ENCODE data around the gene NKD1.

The NKD1 gene

DNA sequence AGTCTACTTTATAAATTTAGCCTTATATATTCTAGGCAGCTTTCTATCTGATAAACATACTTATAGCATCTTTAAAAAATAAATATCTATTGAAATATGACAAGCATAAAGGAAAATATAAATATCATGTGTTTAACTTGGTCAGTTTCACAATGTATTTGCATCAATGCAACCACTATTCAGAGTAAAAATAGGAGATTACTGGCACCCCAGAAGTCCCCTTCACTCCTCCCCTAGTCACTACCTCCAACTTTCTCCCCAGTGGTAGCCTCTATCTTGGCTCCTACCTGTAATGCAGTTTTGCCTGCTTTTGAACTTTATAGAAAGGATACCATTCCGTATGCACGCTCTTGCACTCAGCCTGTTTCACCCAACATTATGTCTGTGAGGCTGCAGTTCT, 142.0 kb downstream of the NKD1 start:
- Histone ChIP-seq H3K27ac (no peak overlapping the region), H3K27me3 (peaks cover 0 to 9% (median 0%) of the 10 kb centered on the region in 11 experiments; a peak in 6 of 22 replicates)

DNA sequence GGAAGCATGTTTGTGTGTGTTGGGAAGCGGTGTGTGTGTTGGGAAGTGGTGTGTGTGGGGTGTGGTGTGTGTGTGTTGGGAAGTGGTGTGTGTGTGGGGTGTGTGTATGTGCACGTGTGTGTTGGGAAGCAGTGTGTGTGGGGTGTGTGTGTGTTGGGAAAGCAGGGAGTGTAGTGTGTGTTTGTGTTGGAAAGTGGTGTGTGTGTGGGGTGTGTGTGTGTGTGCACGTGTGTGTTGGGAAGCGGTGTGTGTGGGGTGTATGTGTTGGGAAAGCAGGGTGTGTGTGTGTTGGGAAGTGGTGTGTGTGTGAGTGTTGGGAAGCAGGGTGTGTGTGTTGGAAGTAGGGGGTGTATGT, 144.4 kb downstream of the NKD1 start:
- TF ChIP-seq Cebpa-rat (IDR thresholded peaks at IDR 0.05) = no peak
- H3K9me3 ChIP-seq (replicated peaks in 1 of 11) = no peaks in the 10 kb centered on the region
- H3K36me3 ChIP-seq = no peaks in the 10 kb centered on the region
- no peaks in the 10 kb centered on the region for H4K20me1 ChIP-seq
- H3K27me3 ChIP-seq = peaks cover 0 to 9% (median 0%) of the 10 kb centered on the region in 11 experiments; a peak in 6 of 22 replicates
- peak overlapping the region in 1 of 11 experiments; percentile 81; a peak in 1 of 22 replicates for H3K27ac ChIP-seq
- H3K9ac ChIP-seq = no peak overlapping the region; a peak in 1 of 22 replicates
- peak overlapping the region in 1 of 10 experiments; percentile 69; a peak in 1 of 20 replicates for H3K4me3 ChIP-seq
- H3K4me2 ChIP-seq = peak overlapping the region in 8 of 11 experiments; percentile 84 to 98 (median 94); a peak in 11 of 22 replicates
- peaks cover 37 to 53% (median 48%) of the 10 kb centered on the region in 10 experiments for H3K4me1 ChIP-seq

More for the DNA sequence above, 142.0 kb downstream of the NKD1 start:
- no peaks in the 10 kb centered on the region for H3K9me3 ChIP-seq (replicated peaks in 1 of 11)
- no peak overlapping the region for H3K4me2 ChIP-seq
- TF ChIP-seq Cebpa-rat (IDR thresholded peaks at IDR 0.05) = no peak
- H3K4me3 ChIP-seq = no peak overlapping the region
- no peaks in the 10 kb centered on the region for H4K20me1 ChIP-seq
- no peak overlapping the region for H3K9ac ChIP-seq
- peaks cover 23 to 52% (median 36%) of the 10 kb centered on the region in 10 experiments for H3K4me1 ChIP-seq
- H3K36me3 ChIP-seq = no peaks in the 10 kb centered on the region

DNA sequence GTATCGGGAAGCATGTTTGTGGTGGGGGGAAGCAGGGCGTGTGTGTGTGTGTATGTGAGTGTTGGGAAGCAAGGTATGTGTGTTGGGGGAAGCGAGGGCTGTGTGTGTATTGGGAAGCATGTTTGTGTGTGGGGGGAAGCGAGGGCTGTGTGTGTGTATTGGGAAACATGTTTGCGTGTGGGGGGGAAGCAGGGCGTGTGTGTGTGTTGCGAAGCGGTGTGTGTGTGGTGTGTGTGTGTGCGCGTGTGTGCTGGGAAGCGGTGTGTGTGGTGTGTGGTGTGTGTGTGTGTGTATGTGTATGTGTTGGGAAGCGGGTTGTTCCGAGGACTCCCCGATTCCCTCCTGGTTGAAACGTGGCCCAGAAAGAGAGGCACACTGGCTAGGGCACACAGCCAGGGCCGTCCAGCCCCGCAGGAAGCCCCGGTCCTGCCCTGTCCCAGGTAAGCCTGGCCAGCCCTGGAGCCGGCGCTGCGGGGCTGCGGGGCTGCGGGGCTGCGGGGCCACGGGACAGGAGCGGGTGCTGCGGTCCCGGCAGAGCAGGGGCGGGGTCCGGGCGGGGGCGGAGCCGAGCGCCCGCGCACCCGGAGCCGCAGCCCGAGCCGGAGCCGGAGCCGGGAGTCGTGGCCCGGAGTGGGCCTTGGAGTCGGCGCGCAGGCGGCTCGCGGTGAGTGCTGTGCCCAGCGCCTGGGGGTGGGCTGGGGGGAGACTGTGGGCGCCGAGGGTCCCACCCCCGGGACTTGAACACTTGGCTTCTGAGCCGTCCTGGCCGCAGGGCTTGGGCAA, 145.0 kb downstream of the NKD1 start, which contains the start of gene NOD2:
TSS of gene NOD2 (plus strand) at position 608 of the 783 bp plus-strand sequence. CDS start 5,890 bp downstream, outside the sequence.
- H3K36me3 ChIP-seq = no peaks in the 10 kb centered on the region
- peak within 1 kb of the TSS; percentile 40 to 77 (median 62) for H3K4me3 ChIP-seq
- TF ChIP-seq Cebpa-rat (IDR thresholded peaks at IDR 0.05) = no peak
- H3K27me3 ChIP-seq = peaks cover 0 to 9% (median 0%) of the 10 kb centered on the region in 11 experiments; a peak in 6 of 22 replicates
- peaks cover 43 to 56% (median 53%) of the 10 kb centered on the region in 10 experiments for H3K4me1 ChIP-seq
- H3K4me2 ChIP-seq = peak within 1 kb of the TSS; percentile 79 to 98 (median 92)
- H4K20me1 ChIP-seq = no peaks in the 10 kb centered on the region
- no peaks in the 10 kb centered on the region for H3K9me3 ChIP-seq (replicated peaks in 1 of 11)
- H3K27ac ChIP-seq = peak within 1 kb of the TSS; percentile 39 to 85 (median 66); a peak in 19 of 22 replicates
- peak within 1 kb of the TSS; percentile 64 to 89 (median 75) for H3K9ac ChIP-seq

- Histone ChIP-seq H3K4me2 (peak overlapping the region; percentile 79 to 98 (median 92)), H3K4me3 (peak overlapping the region in 9 of 10 experiments; percentile 56 to 77 (median 64); a peak in 16 of 20 replicates), H3K9ac (peak overlapping the region in 10 of 11 experiments; percentile 70 to 89 (median 76); a peak in 14 of 22 replicates), H3K27ac (peak overlapping the region in 10 of 11 experiments; percentile 39 to 85 (median 68); a peak in 16 of 22 replicates), H3K4me1 (peaks cover 44 to 66% (median 62%) of the 10 kb centered on the region in 10 experiments), H3K9me3 (replicated peaks in 1 of 11) (no peaks in the 10 kb centered on the region), H3K36me3 (peaks cover 0 to 2% (median 0%) of the 10 kb centered on the region in 11 experiments; a peak in 3 of 22 replicates), H3K27me3 (peaks cover 0 to 9% (median 0%) of the 10 kb centered on the region in 11 experiments; a peak in 6 of 22 replicates), H4K20me1 (no peaks in the 10 kb centered on the region)
- TF ChIP-seq Cebpa-rat (IDR thresholded peaks at IDR 0.05) = no peak
Observed at GRCh38 chr16:50694206-50694605, 146.0 kb downstream of the NKD1 start.

DNA sequence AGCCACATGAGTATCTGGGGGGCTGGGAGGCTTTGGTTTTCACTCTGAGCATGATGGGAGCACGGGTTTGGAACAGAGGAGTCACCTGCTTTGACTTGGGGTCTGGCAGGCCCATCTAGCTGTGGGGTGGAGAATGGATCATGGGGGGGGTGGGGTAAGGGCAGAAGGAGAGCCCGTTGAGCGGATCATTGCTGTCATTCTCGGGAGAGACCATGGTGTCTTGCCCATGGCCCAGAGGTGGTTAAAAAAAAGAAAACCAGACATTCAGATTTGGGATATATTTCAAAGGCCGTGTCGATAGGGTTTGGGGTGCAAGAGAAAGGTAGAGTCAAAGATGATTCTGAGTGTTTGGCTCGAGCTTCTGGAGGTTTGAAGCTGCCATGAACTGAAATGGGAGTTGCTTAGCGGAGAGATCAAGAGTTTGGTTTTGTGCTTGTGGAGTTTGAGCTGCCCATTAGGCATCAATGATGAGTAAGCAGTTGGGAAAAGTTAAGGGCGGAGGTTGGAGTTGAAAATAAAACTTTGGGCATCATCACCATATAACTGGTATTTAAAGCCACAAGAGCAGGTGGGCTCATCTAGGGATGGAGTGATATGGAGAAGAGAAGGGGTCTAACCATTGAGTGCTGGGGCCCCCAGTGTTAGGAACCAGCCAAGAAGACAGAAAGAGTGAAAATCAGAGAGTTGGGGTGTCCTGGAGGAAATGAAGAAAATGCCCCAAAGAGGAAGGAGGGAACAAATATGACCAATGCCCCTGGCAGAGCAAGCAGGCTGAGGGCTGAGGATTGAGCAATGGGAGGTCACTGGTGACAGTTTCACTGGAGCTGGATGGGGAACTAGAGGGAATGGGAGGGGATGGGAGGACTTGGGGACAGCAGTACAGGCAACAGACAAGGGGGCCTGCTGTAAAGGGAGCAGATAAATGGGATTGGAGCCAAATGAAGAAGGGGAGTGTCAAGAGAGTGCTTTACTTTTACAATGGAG, 147.1 kb downstream of the NKD1 start:
- Histone ChIP-seq H4K20me1 (no peaks in the 10 kb centered on the region), H3K4me2 (peak overlapping the region; percentile 87 to 98 (median 92); a peak in 20 of 22 replicates), H3K4me1 (peaks cover 44 to 77% (median 73%) of the 10 kb centered on the region in 10 experiments), H3K9me3 (replicated peaks in 1 of 11) (no peaks in the 10 kb centered on the region), H3K27me3 (peaks cover 0 to 9% (median 0%) of the 10 kb centered on the region in 11 experiments; a peak in 6 of 22 replicates), H3K4me3 (peak overlapping the region in 5 of 10 experiments; percentile 22 to 77 (median 69); a peak in 7 of 20 replicates), H3K9ac (peak overlapping the region in 6 of 11 experiments; percentile 45 to 81 (median 69); a peak in 12 of 22 replicates), H3K27ac (peak overlapping the region in 9 of 11 experiments; percentile 74 to 90 (median 81); a peak in 14 of 22 replicates), H3K36me3 (peaks cover 0 to 13% (median 0%) of the 10 kb centered on the region in 11 experiments; a peak in 8 of 22 replicates)
- TF ChIP-seq Cebpa-rat (IDR thresholded peaks at IDR 0.05) = peak in 5 of 11 experiments; percentile 29 to 88 (median 75); a peak in 6 of 22 replicates

DNA sequence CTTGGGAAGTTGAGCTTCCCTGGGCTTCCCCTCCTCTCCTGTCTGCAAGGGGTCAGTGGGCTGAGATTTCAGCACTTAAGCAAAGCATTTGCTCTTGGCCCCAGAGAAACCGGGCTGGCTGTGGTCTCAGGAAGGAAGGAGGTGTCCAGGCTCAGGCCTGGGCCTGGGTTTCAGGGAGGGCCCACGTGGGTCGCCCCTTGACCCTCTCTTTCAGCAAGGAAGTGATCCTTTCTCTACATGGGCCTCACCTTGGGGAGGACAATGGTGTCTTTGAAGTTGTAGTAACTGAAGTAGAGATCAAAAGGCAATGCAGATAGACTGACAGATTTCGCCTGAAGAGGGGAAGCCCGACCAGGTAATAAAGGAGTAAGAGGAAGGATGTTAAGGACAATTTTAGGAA, 147.9 kb downstream of the NKD1 start:
- H3K27me3 ChIP-seq = peaks cover 0 to 9% (median 0%) of the 10 kb centered on the region in 11 experiments; a peak in 6 of 22 replicates
- no peaks in the 10 kb centered on the region for H4K20me1 ChIP-seq
- peak overlapping the region; percentile 75 to 98 (median 92) for H3K4me2 ChIP-seq
- H3K9ac ChIP-seq = peak overlapping the region in 8 of 11 experiments; percentile 28 to 74 (median 67); a peak in 14 of 22 replicates
- peak overlapping the region in 4 of 10 experiments; percentile 7 to 77 (median 72); a peak in 6 of 20 replicates for H3K4me3 ChIP-seq
- H3K27ac ChIP-seq = peak overlapping the region in 10 of 11 experiments; percentile 67 to 90 (median 80); a peak in 20 of 22 replicates
- H3K9me3 ChIP-seq (replicated peaks in 1 of 11) = no peaks in the 10 kb centered on the region
- TF ChIP-seq Cebpa-rat (IDR thresholded peaks at IDR 0.05) = no peak
- H3K36me3 ChIP-seq = peaks cover 0 to 20% (median 0%) of the 10 kb centered on the region in 11 experiments; a peak in 8 of 22 replicates
- peaks cover 46 to 85% (median 80%) of the 10 kb centered on the region in 10 experiments for H3K4me1 ChIP-seq

DNA sequence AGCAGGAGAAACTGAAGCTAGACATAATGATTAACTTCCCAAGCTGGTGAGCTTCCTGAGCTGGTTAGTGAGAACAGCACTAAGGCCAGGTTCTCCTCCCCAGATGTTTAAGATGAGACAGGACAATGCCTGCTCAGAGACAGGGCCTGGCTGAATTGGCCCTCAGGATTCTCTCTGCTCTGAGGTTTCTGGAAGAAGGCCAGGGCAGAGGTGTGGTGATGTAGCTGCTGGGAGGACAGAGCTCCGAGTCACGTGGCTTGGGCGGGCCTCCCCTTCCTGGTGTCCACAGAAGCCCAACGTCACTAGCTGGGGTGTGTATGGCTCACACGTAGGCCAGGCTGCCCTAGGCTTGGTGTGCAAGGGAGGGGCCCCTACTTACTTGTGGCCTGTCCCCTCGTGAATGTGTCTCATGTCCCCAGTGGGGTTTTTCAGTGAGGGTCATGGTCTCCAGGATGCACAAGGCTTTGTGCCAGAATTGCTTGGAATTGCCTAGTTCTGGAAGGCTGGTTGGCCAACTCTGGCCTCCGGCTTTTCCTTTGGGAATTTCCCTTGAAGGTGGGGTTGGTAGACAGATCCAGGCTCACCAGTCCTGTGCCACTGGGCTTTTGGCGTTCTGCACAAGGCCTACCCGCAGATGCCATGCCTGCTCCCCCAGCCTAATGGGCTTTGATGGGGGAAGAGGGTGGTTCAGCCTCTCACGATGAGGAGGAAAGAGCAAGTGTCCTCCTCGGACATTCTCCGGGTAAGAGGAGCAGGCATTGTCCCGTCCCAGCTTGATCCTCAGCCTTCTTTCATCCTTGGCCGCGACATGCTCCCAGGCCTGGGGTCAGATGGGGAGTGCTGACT, 148.6 kb downstream of the NKD1 start:
- Histone ChIP-seq H3K9me3 (replicated peaks in 1 of 11) (no peaks in the 10 kb centered on the region), H3K36me3 (peaks cover 0 to 27% (median 0%) of the 10 kb centered on the region in 11 experiments; a peak in 8 of 22 replicates), H3K4me3 (peak overlapping the region in 5 of 10 experiments; percentile 7 to 77 (median 69); a peak in 4 of 20 replicates), H4K20me1 (no peaks in the 10 kb centered on the region), H3K4me1 (peaks cover 52 to 92% (median 87%) of the 10 kb centered on the region in 10 experiments), H3K9ac (peak overlapping the region; percentile 64 to 74 (median 69); a peak in 18 of 22 replicates), H3K27me3 (peaks cover 0 to 9% (median 0%) of the 10 kb centered on the region in 11 experiments; a peak in 6 of 22 replicates), H3K4me2 (peak overlapping the region; percentile 75 to 98 (median 92)), H3K27ac (peak overlapping the region; percentile 64 to 90 (median 80))
- TF ChIP-seq Cebpa-rat (IDR thresholded peaks at IDR 0.05) = no peak
